Fibroblast of the aortic adventitia (primary cell): ENCODE results near the gene NOX1. TPM values are rescaled to one million over a fixed set of nuclear protein-coding genes. Genes with fewer than 3 reads are reported as not detected.
"Not testable (repeated sequence)": the region's sequence is repeated elsewhere in the genome, so short reads cannot be mapped to it uniquely, and the experiment has no call there.

Experiments used
- DNase-seq: peaks from one replicate; pipeline ENCODE4 v3.0.0-alpha.2; 2010; ENCODE audit warnings: low read depth
- H3K4me3 ChIP-seq: 2 replicates; pipeline ENCODE4 v1.5.1; 2011; ENCODE audit warnings: low read depth, mild to moderate bottlenecking, control low read depth, low read length, moderate library complexity
- CTCF ChIP-seq: IDR thresholded peaks from 2 replicates; pipeline ENCODE4 v1.5.1; 2011; ENCODE audit warnings: mild to moderate bottlenecking, low read length, control low read depth, inconsistent platforms; ENCODE audit not compliant: insufficient read depth
- total RNA-seq: library from RNA; depleted of rRNA; stranded (reverse); fragments of >200 nt; gene quantifications from 2 replicates; pipeline ENCODE4 v1.2.3, GENCODE V29; 2012; ENCODE audit warnings: low replicate concordance

The NOX1 gene
- total RNA-seq, 1 donor: not detected

GRCh38 chrX:100819837-100820666, 54.1 kb downstream of the NOX1 start, which contains the start of gene CSTF2:
Gene CSTF2 (plus strand): TSS chrX:100820391. CDS start chrX:100820417, 26 bp downstream.
- DNase-seq: peak; percentile 78
- peak; percentile 22 for TF ChIP-seq CTCF

DNA sequence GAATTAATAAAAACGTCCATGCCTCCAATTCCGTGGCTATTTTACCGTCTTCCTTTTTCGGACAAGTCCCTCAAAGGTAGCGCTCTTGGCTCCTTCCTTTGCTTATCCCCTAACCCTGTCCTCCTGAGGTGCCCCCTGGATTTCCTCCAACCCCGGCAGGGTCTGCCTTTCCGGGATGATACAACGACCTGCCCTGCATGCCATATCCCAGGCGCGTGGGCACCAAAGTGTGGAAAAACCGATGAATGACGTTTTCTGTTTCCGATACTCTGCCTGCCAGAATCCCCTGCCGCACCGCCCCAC, 54.7 kb downstream of the NOX1 start:
- no peak for TF ChIP-seq CTCF
- H3K4me3 ChIP-seq: peak overlapping the region; percentile 82
- DNase-seq: no peak

More at GRCh38 chrX:100819837-100820666, 54.1 kb downstream of the NOX1 start, which contains the start of gene CSTF2:
- H3K4me3 ChIP-seq: peak within 1 kb of the TSS; percentile 82

DNA sequence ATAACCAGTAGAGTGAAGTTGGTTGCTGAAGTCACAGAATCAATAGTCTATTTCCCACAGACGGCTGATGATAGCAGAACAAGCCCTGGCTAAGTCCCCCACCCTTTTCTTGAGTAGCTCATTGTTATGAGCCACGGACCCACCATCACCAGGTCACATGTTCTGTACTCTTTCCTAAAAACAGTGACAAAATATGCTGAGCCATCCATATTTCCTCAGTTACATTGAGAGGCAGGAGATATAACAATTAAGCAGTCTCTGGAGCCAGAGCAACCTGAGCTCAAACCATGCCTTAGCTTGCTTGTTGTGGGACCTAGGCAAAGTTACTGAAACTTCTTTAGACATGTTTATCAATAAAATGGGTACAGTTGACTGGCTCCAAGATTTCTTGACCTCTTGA, 56.8 kb downstream of the NOX1 start:
- no peak for DNase-seq
- H3K4me3 ChIP-seq: no peak overlapping the region
- no peak for TF ChIP-seq CTCF

GRCh38 chrX:100812216-100813158, 61.7 kb downstream of the NOX1 start:
- DNase-seq: no peak
- no peak overlapping the region for H3K4me3 ChIP-seq
- TF ChIP-seq CTCF: no peak

DNA sequence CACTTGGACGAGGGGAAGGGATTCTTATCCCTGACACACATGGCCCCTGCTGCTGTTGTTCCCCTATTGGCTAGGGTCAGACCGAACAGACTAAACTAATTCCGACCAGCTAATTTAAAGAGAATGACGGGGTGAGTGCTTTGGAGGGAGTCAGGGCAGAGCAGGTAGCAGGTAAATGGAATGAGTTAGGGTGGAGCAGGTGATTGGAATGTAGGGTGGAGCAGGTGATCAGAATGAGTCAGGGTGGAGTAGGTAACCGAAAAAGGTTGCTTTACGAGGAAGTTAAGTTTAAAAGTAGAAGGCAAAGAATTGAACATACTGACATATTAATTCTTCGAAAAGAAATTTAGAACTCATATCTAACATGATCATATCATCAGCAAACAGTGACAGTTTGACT, 65.9 kb downstream of the NOX1 start:
- DNase-seq, H3K4me3 ChIP-seq: not testable (repeated sequence)

GRCh38 chrX:100804780-100805179, 69.4 kb downstream of the NOX1 start:
- no peak for DNase-seq
- no peak for TF ChIP-seq CTCF
- H3K4me3 ChIP-seq: no peak overlapping the region

DNA sequence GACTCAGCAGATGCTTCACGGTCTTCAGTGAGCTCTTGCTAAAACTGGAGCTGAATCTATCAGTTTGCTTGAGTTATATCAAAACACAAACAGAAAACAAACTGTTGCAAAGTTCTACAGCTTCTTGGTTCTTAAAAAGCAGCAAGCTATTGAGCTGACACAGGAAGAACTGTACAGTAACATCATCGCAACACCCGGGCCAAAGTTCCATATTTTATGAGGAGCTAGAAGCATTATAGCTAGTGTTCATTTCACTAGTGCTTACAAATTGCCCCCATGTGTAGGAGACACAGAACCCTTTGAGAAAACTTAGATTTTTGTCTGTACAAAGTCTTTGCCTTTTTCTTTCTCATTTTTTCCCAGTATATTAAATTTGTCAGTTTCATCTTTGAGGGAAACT, 71.3 kb downstream of the NOX1 start:
- no peak overlapping the region for H3K4me3 ChIP-seq
- no peak for TF ChIP-seq CTCF
- DNase-seq: no peak
